ENCODE data around the gene GFAP.

The GFAP gene

GRCh38 chr17:44905006-44906000, 10.0 kb downstream of the GFAP start:
- H3K36me3 ChIP-seq (ENCODE audit: insufficient read depth, low read length), result no peaks in the 10 kb centered on the region
- H3K9ac ChIP-seq (ENCODE audit: low read depth, low read length), result 0 out of 2 replicates have a peak overlapping the region, but pooled peaks have one; percentile 1
- H3K9me3 ChIP-seq (ENCODE audit: control insufficient read depth, insufficient read depth, low read length), result no peaks in the 10 kb centered on the region
- peaks cover 31% of the 10 kb centered on the region for H3K4me1 ChIP-seq (ENCODE audit: insufficient read depth, low read length)

GRCh38 chr17:44904001-44904984, 11.0 kb downstream of the GFAP start:
- Histone ChIP-seq H3K4me1 (ENCODE audit: insufficient read depth, low read length) (peaks cover 23% of the 10 kb centered on the region), H3K9me3 (ENCODE audit: control insufficient read depth, insufficient read depth, low read length) (no peaks in the 10 kb centered on the region), H3K36me3 (ENCODE audit: insufficient read depth, low read length) (no peaks in the 10 kb centered on the region), H3K9ac (ENCODE audit: low read depth, low read length) (no peak overlapping the region)

GRCh38 chr17:44903012-44903685, 12.2 kb downstream of the GFAP start:
- H3K9ac ChIP-seq (ENCODE audit: low read depth, low read length), result no peak overlapping the region
- no peaks in the 10 kb centered on the region for H3K36me3 ChIP-seq (ENCODE audit: insufficient read depth, low read length)
- no peaks in the 10 kb centered on the region for H3K9me3 ChIP-seq (ENCODE audit: control insufficient read depth, insufficient read depth, low read length)
- H3K4me1 ChIP-seq (ENCODE audit: insufficient read depth, low read length), result peaks cover 23% of the 10 kb centered on the region

- Histone ChIP-seq H3K9me3 (ENCODE audit: control insufficient read depth, insufficient read depth, low read length) (no peaks in the 10 kb centered on the region), H3K4me1 (ENCODE audit: insufficient read depth, low read length) (peaks cover 21% of the 10 kb centered on the region), H3K9ac (ENCODE audit: low read depth, low read length) (no peak overlapping the region), H3K36me3 (ENCODE audit: insufficient read depth, low read length) (no peaks in the 10 kb centered on the region)
Measured at GRCh38 chr17:44902135-44902760, 13.1 kb downstream of the GFAP start.

GRCh38 chr17:44901411-44901921, 13.8 kb downstream of the GFAP start:
- H3K9me3 ChIP-seq (ENCODE audit: control insufficient read depth, insufficient read depth, low read length), result no peaks in the 10 kb centered on the region
- no peak overlapping the region for H3K9ac ChIP-seq (ENCODE audit: low read depth, low read length)
- H3K36me3 ChIP-seq (ENCODE audit: insufficient read depth, low read length), result no peaks in the 10 kb centered on the region
- H3K4me1 ChIP-seq (ENCODE audit: insufficient read depth, low read length), result peaks cover 13% of the 10 kb centered on the region

- no peaks in the 10 kb centered on the region for H3K9me3 ChIP-seq (ENCODE audit: control insufficient read depth, insufficient read depth, low read length)
- H3K9ac ChIP-seq (ENCODE audit: low read depth, low read length), result no peak overlapping the region
- no peaks in the 10 kb centered on the region for H3K36me3 ChIP-seq (ENCODE audit: insufficient read depth, low read length)
- peaks cover 8% of the 10 kb centered on the region for H3K4me1 ChIP-seq (ENCODE audit: insufficient read depth, low read length)
Measured at GRCh38 chr17:44900894-44901293, 14.4 kb downstream of the GFAP start.

- H3K36me3 ChIP-seq (ENCODE audit: insufficient read depth, low read length), result no peaks in the 10 kb centered on the region; the same call in 1 of the 2 replicates
- no peaks in the 10 kb centered on the region for H3K4me1 ChIP-seq (ENCODE audit: insufficient read depth, low read length)
- H3K9ac ChIP-seq (ENCODE audit: low read depth, low read length), result peak within 1 kb of the TSS; percentile 80
- H3K9me3 ChIP-seq (ENCODE audit: control insufficient read depth, insufficient read depth, low read length), result no peaks in the 10 kb centered on the region
Measured at GRCh38 chr17:44899074-44899782, 16.1 kb downstream of the GFAP start, which contains the start of gene EFTUD2. EFTUD2 (minus strand) TSS chr17:44899445; CDS start chr17:44894521, 4,924 bp downstream.

- Histone ChIP-seq H3K36me3 (ENCODE audit: insufficient read depth, low read length) (no peaks in the 10 kb centered on the region; the same call in 1 of the 2 replicates), H3K9ac (ENCODE audit: low read depth, low read length) (peak overlapping the region; percentile 80), H3K9me3 (ENCODE audit: control insufficient read depth, insufficient read depth, low read length) (no peaks in the 10 kb centered on the region), H3K4me1 (ENCODE audit: insufficient read depth, low read length) (no peaks in the 10 kb centered on the region)
Measured at GRCh38 chr17:44898768-44899073, 16.6 kb downstream of the GFAP start.

GRCh38 chr17:44894642-44895041, 20.7 kb downstream of the GFAP start:
- Histone ChIP-seq H3K4me1 (ENCODE audit: insufficient read depth, low read length) (no peaks in the 10 kb centered on the region), H3K36me3 (ENCODE audit: insufficient read depth, low read length) (peaks cover 8% of the 10 kb centered on the region), H3K9ac (ENCODE audit: low read depth, low read length) (no peak overlapping the region)

GRCh38 chr17:44892250-44892649, 23.1 kb downstream of the GFAP start:
- Histone ChIP-seq H3K4me1 (ENCODE audit: insufficient read depth, low read length) (no peaks in the 10 kb centered on the region), H3K36me3 (ENCODE audit: insufficient read depth, low read length) (peaks cover 8% of the 10 kb centered on the region)

More at GRCh38 chr17:44894642-44895041, 20.7 kb downstream of the GFAP start:
- H3K9me3 ChIP-seq (ENCODE audit: control insufficient read depth, insufficient read depth, low read length), result no peaks in the 10 kb centered on the region

GRCh38 chr17:44889003-44889402, 26.3 kb downstream of the GFAP start:
- H3K4me1 ChIP-seq (ENCODE audit: insufficient read depth, low read length), result no peaks in the 10 kb centered on the region
- H3K36me3 ChIP-seq (ENCODE audit: insufficient read depth, low read length), result peaks cover 27% of the 10 kb centered on the region
- H3K9ac ChIP-seq (ENCODE audit: low read depth, low read length), result no peak overlapping the region
- H3K9me3 ChIP-seq (ENCODE audit: control insufficient read depth, insufficient read depth, low read length), result no peaks in the 10 kb centered on the region

More at GRCh38 chr17:44892250-44892649, 23.1 kb downstream of the GFAP start:
- no peak overlapping the region for H3K9ac ChIP-seq (ENCODE audit: low read depth, low read length)
- no peaks in the 10 kb centered on the region for H3K9me3 ChIP-seq (ENCODE audit: control insufficient read depth, insufficient read depth, low read length)

GRCh38 chr17:44887971-44888954, 27.0 kb downstream of the GFAP start:
- Histone ChIP-seq H3K9ac (ENCODE audit: low read depth, low read length) (no peak overlapping the region), H3K36me3 (ENCODE audit: insufficient read depth, low read length) (peaks cover 30% of the 10 kb centered on the region), H3K9me3 (ENCODE audit: control insufficient read depth, insufficient read depth, low read length) (no peaks in the 10 kb centered on the region), H3K4me1 (ENCODE audit: insufficient read depth, low read length) (no peaks in the 10 kb centered on the region)
